GM12865 (cell line): Measurements from ENCODE around the gene MCC.
"Not testable (repeated sequence)": the region's sequence is repeated elsewhere in the genome, so short reads cannot be mapped to it uniquely, and the experiment has no call there.

Experiments
- DNase-seq: peaks from one replicate; pipeline ENCODE4 v3.0.0; 2010; ENCODE audit warnings: low read depth
- H3K4me3 ChIP-seq: 2 replicates; pipeline ENCODE4 v1.5.1; 2011; ENCODE audit warnings: mild to moderate bottlenecking, low read depth, low read length, control low read depth
- TF ChIP-seq, protein P1 (sequence below): IDR thresholded peaks from 2 replicates; pipeline ENCODE4 v1.5.1; 2011; ENCODE audit warnings: low read length, control low read depth, low read depth, inconsistent platforms; ENCODE audit not compliant: insufficient read depth; ENCODE audit errors: missing control alignments

MCC gene

DNA sequence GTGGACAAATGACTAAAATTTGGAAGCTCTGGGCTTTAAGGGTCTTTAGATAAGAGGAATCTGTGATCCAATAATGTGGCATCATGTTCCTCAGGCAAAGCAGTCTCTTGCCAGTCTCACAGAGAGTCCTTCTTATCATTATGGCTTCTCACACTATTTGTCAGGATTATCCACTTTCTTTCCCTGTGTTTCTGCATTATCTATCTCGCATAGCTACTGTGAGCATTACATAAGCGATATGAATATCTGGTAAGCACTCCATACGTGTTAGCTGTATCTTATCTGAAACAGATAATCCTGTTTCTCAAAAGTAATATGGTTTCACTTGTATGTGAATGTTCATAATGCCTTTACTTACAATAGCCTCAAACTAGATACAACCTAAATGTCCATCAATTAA lies 9.6 kb downstream of the MCC start:
- no peak overlapping the region for H3K4me3 ChIP-seq
- TF ChIP-seq, protein P1, sequence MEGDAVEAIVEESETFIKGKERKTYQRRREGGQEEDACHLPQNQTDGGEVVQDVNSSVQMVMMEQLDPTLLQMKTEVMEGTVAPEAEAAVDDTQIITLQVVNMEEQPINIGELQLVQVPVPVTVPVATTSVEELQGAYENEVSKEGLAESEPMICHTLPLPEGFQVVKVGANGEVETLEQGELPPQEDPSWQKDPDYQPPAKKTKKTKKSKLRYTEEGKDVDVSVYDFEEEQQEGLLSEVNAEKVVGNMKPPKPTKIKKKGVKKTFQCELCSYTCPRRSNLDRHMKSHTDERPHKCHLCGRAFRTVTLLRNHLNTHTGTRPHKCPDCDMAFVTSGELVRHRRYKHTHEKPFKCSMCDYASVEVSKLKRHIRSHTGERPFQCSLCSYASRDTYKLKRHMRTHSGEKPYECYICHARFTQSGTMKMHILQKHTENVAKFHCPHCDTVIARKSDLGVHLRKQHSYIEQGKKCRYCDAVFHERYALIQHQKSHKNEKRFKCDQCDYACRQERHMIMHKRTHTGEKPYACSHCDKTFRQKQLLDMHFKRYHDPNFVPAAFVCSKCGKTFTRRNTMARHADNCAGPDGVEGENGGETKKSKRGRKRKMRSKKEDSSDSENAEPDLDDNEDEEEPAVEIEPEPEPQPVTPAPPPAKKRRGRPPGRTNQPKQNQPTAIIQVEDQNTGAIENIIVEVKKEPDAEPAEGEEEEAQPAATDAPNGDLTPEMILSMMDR, result no peak
- DNase-seq, result no peak

DNA sequence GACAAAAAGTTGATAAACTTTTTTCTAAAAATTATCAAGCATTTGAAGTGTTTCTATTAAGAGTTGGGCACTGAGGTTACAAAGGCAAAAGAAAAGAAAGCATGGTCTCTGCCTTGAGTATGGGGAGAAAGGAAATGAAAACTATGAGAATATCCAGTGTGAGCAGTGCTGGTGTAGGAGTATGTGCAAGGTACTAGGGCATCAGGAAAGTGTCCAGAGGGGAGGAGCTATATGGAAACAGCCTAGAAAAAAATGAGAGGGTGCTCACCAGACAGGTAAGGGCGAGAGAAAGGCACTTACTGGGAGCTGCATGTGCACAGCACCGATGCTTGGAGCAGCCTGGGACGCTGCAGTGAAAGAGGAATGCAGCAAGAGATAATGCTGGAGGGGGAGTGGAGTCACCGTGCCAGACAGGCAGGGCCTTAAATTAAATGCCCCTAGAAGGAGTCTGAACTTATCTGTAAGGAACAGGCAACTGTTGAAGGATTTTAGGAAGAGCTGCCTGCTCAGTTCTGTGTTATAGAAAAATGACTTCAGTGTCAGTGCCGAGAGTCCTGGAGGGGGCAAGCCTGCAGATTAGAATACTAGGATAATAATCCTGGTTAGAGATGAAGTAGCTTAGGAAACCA lies 14.0 kb downstream of the MCC start:
- no peak for DNase-seq
- TF ChIP-seq, protein P1, result no peak
- no peak overlapping the region for H3K4me3 ChIP-seq

DNA sequence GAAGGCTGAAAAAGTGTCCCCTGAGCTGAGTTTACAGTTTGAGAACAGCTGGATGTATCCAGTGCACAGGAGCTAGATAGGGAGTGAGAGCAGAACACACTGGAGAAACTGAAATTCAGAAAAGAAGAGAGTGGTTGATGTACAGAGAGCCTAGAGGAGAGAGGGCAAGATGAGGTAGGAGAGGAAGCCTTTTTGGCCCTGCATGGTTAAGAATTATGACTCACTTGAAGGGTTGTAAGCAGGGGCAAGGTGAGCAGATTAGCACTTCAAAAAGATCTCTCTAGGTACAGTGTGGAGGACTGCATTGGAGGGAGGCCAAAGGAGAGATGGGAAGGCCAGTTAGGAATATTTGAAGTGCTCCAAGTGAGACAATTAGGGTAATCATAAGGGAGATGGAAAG lies 25.2 kb downstream of the MCC start:
- TF ChIP-seq, protein P1, result no peak

DNA sequence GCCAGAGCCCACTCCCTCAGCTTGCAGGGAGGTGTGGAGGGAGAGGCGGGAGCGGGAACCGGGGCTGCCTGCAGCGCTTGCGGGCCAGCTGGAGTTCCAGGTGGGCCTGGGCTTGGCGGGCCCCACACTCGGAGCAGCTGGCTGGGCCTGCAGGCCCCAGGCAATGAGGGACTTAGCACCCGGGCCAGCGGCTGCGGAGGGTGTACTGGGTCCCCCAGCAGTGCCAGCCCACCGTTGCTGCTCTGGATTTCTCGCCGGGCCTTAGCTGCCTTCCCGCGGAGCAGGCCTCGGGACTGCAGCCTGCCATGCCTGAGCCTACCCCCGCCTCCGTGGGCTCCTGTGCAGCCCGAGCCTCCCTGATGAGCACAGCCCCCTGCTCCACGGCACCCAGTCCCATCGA lies 31.1 kb downstream of the MCC start:
- not testable (repeated sequence) for H3K4me3 ChIP-seq

More for the DNA sequence above, 25.2 kb downstream of the MCC start:
- no peak overlapping the region for H3K4me3 ChIP-seq
- no peak for DNase-seq

DNA sequence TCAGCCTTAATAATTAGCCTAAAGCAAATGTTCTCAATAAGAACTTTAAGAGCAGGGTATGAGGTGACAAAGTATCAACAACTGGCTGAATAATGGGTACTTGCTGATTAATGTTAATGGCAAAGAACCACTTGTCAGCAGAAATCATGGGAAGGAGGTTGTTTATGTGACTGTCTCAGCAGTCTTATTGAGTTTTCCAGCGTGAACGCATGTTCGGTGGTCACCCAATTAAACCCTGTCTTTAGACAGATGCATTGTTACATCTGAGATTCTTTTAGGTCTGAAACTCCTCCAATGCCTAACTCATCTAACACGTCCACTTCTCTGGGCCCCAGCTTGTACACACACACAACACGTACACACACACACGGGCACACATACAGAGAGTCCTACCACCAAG lies 35.3 kb downstream of the MCC start:
- TF ChIP-seq, protein P1, result no peak
- H3K4me3 ChIP-seq, result no peak overlapping the region
- DNase-seq, result no peak

More for the DNA sequence above, 31.1 kb downstream of the MCC start:
- DNase-seq, result not testable (repeated sequence)

DNA sequence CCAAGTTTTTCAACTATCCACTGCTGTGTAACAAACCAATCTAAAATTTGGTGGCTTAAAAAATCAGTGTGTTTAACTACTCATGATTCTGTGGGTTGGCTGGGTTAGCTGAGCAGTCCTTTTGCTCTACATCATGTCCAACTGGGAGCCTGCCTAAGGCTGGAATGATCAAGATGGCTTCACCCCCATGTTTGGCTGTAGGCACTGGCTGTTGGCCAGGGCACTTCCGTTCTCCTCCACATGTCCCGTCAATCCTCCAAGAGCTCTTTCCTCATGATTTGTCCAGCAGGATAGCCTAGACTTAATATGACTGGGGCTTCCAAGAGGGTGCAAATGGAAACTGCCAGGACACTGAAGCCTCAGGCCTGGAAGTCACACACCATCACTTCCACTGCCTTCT lies 36.5 kb downstream of the MCC start:
- no peak for DNase-seq
- TF ChIP-seq, protein P1, result no peak
- no peak overlapping the region for H3K4me3 ChIP-seq

DNA sequence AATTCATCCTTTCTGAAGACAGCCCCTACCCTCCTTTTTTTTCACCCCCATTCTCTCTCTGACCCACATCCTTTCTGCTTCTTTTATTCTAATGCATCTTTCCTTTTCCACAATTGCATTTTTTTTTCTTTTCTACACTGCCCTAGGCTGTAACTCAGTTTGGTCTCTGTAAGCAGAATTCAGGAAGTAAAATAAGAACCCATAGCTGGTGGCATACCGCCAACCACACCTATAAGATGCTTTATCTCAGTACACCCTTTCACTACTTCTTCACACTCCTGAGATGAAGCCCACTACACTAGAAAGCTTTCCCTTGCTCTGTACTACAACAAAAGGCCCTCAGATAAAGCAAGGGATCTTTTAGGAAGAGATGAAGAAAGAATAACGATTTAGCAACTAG lies 37.3 kb downstream of the MCC start:
- no peak overlapping the region for H3K4me3 ChIP-seq
- TF ChIP-seq, protein P1, result no peak
- DNase-seq, result no peak
